OCI-M2 (cell line): ENCODE measurements around the gene MESD.
"Not testable (repeated sequence)": the region's sequence is repeated elsewhere in the genome, so short reads cannot be mapped to it uniquely, and the experiment has no call there.

Experiments
- DNase-seq: peaks from one replicate; lab custom pipeline; 2025; ENCODE audit not compliant: unreplicated experiment; lab: John Stamatoyannopoulos, UW

The MESD gene

GRCh38 chr15:80966431-80967197, 23.0 kb downstream of the MESD start:
- no peak for DNase-seq

DNA sequence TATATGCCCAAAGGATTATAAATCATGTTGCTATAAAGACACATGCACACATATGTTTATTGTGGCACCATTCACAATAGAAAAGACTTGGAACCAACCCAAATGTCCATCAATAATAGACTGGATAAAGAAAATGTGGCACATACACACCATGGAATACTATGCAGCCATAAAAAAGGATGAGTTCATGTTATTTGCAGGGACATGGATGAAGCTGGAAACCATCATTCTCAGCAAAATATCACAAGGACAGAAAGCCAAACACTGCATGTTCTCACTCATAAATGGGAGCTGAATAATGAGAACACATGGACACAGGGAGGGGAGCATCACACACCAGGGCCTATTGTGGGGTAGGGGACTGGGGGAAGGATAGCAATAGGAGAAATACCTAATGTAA, 24.2 kb downstream of the MESD start:
- not testable (repeated sequence) for DNase-seq

DNA sequence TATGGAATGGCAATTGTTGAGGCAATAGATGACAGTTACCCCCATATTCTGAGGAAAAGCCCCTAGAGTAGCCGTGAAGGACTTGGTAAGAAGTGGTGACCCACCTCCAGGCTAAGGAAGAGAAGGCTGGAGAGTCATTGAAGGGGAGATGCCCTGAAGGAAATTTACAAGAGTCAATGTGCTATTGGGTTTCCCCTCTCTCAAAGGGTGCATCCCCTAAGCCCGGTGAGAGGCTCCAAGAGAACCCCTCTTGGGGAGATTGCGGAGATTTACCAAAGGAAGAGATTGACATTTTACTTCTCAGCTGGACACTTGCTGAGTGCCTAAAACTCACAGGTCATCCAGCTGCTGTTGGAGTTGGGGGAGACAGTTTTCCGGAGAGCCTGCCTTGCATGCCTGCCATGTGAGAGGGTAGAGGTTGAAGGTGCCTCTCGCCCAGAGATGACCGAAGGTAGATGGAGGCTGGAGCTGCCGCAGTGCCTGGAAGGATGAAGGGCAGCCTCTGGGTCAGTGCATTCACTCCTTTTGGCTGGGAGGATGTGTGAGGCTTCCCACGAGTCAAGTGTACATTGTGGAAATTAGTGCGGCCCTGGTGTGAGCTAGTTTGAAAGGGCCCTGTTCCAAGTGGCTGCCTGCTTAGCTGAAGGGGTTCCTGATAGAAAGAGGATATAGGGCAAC, 30.7 kb downstream of the MESD start:
- DNase-seq: no peak

- DNase-seq: no peak
These were observed 31.6 kb downstream of the MESD start for GRCh38 chr15:80957976-80958375.

DNA sequence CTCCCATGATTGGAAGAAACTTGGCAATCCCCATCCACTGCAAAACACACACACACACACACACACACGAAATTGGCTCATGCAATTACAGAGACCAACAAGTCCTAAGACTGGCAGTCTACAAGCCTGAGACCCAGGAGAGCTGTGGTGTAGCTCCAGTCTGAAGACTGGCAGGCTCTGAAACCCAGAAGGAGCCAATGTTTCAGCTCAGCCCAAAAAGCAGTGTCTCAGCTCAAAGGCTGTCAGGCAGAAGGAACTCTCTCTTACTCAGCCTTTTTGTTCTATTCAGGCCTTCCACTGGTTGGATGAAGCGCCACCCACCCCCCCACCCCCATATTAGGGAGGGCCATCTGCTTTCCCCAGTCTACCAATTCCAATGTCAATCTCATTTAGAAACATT, 32.1 kb downstream of the MESD start:
- no peak for DNase-seq

DNA sequence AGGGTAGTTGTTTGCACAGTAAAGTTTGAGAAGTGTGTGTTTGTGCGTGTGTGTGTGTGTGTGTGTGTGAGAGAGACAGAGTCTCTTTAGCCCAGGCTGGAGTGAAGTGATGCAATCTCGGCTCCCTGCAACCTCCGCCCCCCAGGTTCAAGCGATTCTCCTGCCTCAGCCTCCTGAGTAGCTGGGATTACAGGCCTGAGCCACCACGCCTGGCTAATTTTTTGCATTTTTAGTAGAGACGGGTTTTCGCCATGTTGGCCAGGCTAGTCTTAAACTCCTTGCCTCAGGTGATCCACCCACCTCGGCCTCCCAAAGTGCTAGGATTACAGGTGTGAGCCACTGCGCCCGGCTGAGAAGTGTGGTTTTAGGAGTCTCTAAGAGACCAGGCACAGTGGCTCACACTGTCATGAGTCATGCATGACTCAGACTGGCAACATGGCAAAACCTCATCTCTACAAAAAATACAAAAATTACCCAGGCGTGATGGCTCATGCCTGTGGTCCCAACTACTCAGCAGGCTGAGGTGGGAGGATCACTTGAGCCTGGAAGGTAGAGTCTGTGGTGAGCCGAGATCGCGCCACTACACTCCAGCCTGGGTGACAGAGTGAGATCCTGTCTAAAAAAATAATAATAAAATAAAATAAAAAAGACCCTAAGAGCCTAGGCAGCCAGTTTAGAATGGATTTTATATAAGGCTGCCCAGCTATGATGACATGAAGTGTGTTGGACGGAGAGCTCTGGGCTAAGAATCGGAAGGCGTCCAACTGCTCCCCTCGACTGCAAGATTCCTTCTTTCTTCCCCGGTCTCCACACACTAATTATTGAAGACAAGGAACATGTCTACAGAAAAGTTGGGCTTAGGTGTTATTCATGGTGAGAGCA, 33.8 kb downstream of the MESD start:
- DNase-seq: not testable (repeated sequence)

GRCh38 chr15:80953953-80954778, 35.5 kb downstream of the MESD start:
- no peak for DNase-seq

GRCh38 chr15:80953001-80953952, 36.3 kb downstream of the MESD start:
- DNase-seq: no peak

DNA sequence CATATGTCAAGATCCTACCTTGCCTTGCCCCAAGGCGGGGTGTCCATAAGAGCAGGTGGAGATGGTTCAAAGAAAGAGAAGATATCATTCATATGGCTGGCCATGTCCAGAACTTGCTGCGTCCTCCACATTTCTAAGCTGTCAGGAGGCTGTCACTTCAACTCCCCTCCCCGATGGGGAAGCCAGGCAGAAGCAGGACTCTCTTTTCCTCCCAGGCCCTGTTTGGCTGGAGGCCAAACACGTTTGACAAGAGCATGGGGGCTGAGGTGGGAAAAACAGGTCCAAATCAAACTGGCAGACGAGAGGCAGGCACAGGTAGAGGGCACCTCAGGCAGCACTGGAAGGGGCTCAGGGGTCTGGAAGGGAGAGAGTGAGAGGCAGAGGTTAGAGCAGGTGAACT, 37.7 kb downstream of the MESD start:
- no peak for DNase-seq

DNA sequence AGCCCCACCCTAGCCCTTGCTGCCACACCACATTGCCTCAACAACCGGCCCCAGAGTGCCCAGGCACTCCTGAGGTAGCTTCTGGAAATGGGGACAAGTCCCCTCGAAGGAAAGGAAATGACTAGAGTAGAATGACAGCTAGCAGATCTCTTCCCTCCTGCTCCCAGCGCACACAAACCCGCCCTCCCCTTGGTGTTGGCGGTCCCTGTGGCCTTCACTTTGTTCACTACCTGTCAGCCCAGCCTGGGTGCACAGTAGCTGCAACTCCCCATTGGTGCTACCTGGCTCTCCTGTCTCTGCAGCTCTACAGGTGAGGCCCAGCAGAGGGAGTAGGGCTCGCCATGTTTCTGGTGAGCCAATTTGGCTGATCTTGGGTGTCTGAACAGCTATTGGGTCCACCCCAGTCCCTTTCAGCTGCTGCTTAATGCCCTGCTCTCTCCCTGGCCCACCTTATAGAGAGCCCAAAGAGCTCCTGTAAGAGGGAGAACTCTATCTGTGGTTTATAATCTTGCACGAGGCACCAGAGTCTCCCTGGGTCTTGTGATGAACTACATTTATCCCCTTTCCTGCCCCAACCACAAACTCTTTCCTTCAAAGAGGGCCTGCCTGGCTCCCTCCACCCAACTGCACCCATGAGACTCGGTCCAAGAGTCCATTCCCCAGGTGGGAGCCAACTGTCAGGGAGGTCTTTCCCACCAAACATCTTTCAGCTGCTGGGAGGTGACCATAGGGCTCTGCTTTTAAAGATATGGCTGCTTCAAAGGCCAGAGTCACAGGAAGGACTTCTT, 39.1 kb downstream of the MESD start:
- DNase-seq: no peak

DNA sequence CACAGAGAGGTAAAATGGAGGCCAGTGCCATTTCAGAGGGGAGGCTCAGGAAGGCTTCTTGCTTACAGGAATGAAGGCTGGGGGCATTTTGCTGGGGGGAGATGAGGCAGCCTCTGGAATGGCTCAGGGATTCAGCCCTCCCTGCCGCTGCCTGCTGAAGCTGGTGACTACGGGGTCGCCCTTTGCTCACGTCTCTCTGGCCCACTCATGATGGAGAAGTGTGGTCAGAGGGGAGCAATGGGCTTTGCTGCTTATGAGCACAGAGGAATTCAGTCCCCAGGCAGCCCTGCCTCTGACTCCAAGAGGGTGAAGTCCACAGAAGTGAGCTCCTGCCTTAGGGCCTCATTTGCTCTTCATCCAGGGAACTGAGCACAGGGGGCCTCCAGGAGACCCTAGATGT, 39.9 kb downstream of the MESD start:
- DNase-seq: no peak

DNA sequence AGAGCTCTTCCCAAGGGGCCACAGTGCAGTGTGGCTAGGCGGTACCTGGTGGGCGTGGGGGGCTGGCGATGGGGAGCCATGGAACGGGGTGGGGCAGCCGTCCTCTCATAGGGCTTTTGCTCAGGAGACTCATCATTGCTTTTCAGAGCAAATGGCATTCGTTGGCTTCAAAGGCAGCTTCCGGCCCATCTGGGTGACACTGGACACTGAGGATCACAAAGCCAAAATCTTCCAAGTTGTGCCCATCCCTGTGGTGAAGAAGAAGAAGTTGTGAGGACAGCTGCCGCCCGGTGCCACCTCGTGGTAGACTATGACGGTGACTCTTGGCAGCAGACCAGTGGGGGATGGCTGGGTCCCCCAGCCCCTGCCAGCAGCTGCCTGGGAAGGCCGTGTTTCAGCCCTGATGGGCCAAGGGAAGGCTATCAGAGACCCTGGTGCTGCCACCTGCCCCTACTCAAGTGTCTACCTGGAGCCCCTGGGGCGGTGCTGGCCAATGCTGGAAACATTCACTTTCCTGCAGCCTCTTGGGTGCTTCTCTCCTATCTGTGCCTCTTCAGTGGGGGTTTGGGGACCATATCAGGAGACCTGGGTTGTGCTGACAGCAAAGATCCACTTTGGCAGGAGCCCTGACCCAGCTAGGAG, 40.8 kb downstream of the MESD start:
- no peak for DNase-seq

- no peak for DNase-seq
These were observed 43.0 kb downstream of the MESD start for GRCh38 chr15:80946576-80946975.

GRCh38 chr15:80945605-80946004, 44.0 kb downstream of the MESD start:
- no peak for DNase-seq

GRCh38 chr15:80944818-80945217, 44.8 kb downstream of the MESD start:
- no peak for DNase-seq

DNA sequence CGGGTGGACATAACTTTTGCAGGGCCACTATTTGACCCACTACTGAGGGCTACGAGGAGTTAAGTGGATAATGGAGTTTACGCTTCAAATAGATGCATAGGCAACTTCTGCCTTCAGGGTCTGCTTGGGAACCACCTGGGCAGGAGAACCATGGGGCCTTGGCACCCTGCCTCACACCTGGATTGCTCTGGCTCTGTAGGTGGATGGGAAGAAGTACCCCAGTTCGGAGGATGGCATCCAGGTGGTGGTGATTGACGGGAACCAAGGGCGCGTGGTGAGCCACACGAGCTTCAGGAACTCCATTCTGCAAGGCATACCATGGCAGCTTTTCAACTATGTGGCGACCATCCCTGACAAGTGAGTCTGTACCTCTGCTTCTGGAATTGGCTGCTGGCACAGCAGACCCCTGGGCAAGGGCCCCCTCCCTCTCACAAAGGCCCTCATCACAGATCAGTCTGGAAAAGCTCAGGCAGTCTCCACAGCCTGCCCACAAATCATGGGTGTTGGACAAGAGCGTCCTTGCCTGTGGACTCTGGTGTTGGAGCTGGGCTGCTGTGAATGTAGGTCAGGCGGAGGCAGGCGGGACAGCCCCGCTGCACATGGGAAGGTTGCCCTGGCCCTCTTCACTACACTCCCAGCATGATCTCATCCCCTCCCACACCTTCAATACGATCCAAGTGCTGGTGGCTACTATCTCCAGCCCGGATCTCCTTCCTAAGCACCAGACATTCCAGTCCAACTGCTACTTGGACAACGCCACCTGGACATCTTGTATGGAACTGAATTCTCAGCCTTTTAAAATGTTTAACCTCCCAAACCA, 46.7 kb downstream of the MESD start:
- DNase-seq: no peak

GRCh38 chr15:80942266-80942665, 47.4 kb downstream of the MESD start:
- DNase-seq: no peak

GRCh38 chr15:80940851-80941250, 48.8 kb downstream of the MESD start:
- no peak for DNase-seq
